ENCODE results near the gene MSX2. TPM values are rescaled to one million over a fixed set of nuclear protein-coding genes. Genes with fewer than 3 reads are reported as not detected.

The MSX2 gene
- total and polyA plus RNA-seq, 2 experiments from 2014 or later = 0.17 to 0.47 TPM

DNA sequence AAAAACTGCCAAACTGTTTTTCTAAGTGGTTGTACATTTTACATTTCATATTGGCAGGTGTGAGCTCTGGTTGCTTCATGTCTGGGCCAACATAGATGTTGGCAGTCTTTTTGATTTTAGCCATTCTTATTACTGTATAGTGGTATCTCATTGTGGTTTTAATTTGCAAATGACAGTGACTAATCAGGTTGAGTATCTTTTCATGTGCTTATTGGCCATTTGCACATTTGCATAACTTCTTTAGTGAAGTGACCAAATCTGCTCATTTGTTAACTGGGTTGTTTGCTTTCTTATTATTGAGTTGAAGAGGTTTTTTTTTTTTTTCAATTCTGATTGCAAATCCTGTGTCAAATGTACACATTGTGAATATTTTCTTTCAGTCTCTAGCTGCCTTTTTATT lies 36.9 kb upstream of the MSX2 start:
- Mint-ChIP-seq H3K4me1 (peaks cover 22% of the 10 kb centered on the region), H3K4me3 (no peak overlapping the region), H3K9me3 (no peaks in the 10 kb centered on the region), H3K27ac (no peak overlapping the region), H3K36me3 (ENCODE audit: low read depth) (no peaks in the 10 kb centered on the region), H3K27me3 (ENCODE audit: insufficient read depth, low read depth, poor library complexity) (peaks cover 42% of the 10 kb centered on the region)
- no peaks in the 10 kb centered on the region for H4K20me1 ChIP-seq (replicated peaks; ENCODE audit: insufficient read depth)
- H2AFZ ChIP-seq = no peak overlapping the region
- TF ChIP-seq ZNF331 (CRISPR knock-in tag; IDR thresholded peaks at IDR 0.05; ENCODE audit: low read depth) = no peak
- peak; percentile 55 for TF ChIP-seq NANOG (IDR thresholded peaks at IDR 0.05; ENCODE audit: borderline replicate concordance)
- no peaks in the 10 kb centered on the region for H3K36me3 ChIP-seq (ENCODE audit: insufficient read depth)
- 0 out of 2 replicates have a peak, but pooled peaks cover 5% of the 10 kb centered on the region for H3F3A ChIP-seq (replicated peaks; ENCODE audit: low read depth)
- ATAC-seq = no peak
- peaks cover 30% of the 10 kb centered on the region for H3K4me1 ChIP-seq (ENCODE audit: insufficient read depth)
- no peaks in the 10 kb centered on the region for H3K9me2 ChIP-seq (ENCODE audit: insufficient read depth)
- peak overlapping the region; percentile 78 for H3K4me2 ChIP-seq
- DNase-seq (ENCODE audit: low spot score) = no peak
- peaks cover 46% of the 10 kb centered on the region for H3K27me3 ChIP-seq (ENCODE audit: insufficient read depth)
- H3K79me2 ChIP-seq (replicated peaks; ENCODE audit: insufficient read depth) = no peaks in the 10 kb centered on the region
- H3K27ac ChIP-seq (ENCODE audit: low read depth) = no peak overlapping the region
- H3K4me3 ChIP-seq = peak overlapping the region; percentile 62

DNA sequence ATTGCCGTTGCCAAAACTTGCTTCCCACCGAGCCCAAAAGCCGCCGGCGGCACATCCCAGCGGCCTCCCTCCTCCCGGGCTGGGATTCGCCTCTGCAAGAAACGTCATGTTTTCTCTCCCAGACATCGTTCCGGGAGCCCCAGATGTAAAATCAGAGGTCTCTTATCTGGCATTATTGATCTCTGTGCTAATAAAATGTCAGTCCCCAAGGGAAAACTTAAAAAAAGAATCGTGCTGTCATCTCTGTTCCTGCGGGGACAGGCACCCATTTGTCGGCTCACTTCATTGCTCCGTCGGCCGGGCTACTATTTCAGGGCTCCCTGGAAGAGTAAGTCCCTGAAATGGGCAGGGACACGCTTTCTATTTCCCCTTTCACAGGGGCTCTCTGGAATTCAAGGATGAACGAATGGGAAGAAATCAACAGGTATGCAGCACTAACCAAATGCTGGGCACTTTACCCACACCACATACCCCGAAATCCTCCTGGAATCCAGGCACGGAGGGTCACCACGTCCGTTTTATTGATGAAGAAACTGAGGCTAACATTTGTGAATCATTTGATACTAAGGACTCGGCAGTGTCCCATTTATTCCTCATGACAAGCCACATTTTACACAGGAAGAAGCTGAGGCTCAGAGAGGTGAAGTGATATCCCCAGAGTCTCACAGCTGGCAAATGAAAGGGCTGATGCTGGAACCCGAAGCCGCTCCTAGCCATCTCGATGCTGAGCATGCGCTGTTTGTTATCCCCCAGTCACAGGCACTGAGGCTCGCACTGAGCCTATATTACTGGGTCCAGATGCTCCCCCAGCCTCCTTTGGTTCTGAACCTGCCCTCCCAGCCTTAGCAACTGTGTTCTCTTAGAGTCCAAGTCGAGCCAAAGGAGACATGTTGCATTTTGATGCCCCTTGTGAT lies 35.7 kb upstream of the MSX2 start:
- ATAC-seq (peak; percentile 46), DNase-seq (ENCODE audit: low spot score) (peak; percentile 68)
- Mint-ChIP-seq H3K36me3 (ENCODE audit: low read depth) (no peaks in the 10 kb centered on the region), H3K9me3 (no peaks in the 10 kb centered on the region), H3K27me3 (ENCODE audit: insufficient read depth, low read depth, poor library complexity) (peaks cover 46% of the 10 kb centered on the region), H3K4me1 (peaks cover 34% of the 10 kb centered on the region), H3K27ac (no peak overlapping the region), H3K4me3 (peak overlapping the region; percentile 69)
- Histone ChIP-seq H3K9me2 (ENCODE audit: insufficient read depth) (no peaks in the 10 kb centered on the region), H3K36me3 (ENCODE audit: insufficient read depth) (no peaks in the 10 kb centered on the region), H3K4me2 (peak overlapping the region; percentile 78), H3K79me2 (replicated peaks; ENCODE audit: insufficient read depth) (no peaks in the 10 kb centered on the region), H3F3A (replicated peaks; ENCODE audit: low read depth) (0 out of 2 replicates have a peak, but pooled peaks cover 9% of the 10 kb centered on the region), H4K20me1 (replicated peaks; ENCODE audit: insufficient read depth) (no peaks in the 10 kb centered on the region), H3K4me1 (ENCODE audit: insufficient read depth) (peaks cover 36% of the 10 kb centered on the region), H2AFZ (peak overlapping the region; percentile 88), H3K27me3 (ENCODE audit: insufficient read depth) (peaks cover 55% of the 10 kb centered on the region), H3K27ac (ENCODE audit: low read depth) (no peak overlapping the region), H3K4me3 (peak overlapping the region; percentile 62)
- TF ChIP-seq JUNB (IDR thresholded peaks at IDR 0.05; ENCODE audit: unreplicated experiment) = no peak
- TF ChIP-seq, protein P1, sequence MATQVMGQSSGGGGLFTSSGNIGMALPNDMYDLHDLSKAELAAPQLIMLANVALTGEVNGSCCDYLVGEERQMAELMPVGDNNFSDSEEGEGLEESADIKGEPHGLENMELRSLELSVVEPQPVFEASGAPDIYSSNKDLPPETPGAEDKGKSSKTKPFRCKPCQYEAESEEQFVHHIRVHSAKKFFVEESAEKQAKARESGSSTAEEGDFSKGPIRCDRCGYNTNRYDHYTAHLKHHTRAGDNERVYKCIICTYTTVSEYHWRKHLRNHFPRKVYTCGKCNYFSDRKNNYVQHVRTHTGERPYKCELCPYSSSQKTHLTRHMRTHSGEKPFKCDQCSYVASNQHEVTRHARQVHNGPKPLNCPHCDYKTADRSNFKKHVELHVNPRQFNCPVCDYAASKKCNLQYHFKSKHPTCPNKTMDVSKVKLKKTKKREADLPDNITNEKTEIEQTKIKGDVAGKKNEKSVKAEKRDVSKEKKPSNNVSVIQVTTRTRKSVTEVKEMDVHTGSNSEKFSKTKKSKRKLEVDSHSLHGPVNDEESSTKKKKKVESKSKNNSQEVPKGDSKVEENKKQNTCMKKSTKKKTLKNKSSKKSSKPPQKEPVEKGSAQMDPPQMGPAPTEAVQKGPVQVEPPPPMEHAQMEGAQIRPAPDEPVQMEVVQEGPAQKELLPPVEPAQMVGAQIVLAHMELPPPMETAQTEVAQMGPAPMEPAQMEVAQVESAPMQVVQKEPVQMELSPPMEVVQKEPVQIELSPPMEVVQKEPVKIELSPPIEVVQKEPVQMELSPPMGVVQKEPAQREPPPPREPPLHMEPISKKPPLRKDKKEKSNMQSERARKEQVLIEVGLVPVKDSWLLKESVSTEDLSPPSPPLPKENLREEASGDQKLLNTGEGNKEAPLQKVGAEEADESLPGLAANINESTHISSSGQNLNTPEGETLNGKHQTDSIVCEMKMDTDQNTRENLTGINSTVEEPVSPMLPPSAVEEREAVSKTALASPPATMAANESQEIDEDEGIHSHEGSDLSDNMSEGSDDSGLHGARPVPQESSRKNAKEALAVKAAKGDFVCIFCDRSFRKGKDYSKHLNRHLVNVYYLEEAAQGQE (IDR thresholded peaks at IDR 0.05; ENCODE audit: unreplicated experiment) = no peak

DNA sequence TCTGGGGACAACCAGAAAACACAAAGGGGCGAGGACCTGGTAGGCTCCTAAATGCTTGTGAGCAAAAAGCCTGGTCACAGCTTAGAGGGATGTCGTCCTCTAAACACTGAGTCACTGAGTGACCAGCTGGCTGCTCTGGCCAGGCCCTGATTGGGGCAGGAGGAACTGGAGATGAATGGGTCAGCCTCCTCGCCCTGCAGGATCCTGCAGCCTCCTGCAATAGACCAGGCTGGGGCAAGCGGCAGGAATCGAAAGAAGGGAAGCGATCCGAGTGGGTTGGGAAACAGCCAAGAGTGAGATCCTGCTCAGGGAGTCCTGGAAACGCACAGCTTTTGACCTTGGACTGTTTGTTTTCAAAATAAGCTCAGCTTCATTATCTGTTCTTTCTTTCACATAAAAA lies 34.1 kb upstream of the MSX2 start:
- peak; percentile 49 for DNase-seq (ENCODE audit: low spot score)
- Histone ChIP-seq H3K36me3 (ENCODE audit: insufficient read depth) (no peaks in the 10 kb centered on the region), H3K27me3 (ENCODE audit: insufficient read depth) (peaks cover 70% of the 10 kb centered on the region), H3K4me3 (no peak overlapping the region), H4K20me1 (replicated peaks; ENCODE audit: insufficient read depth) (no peaks in the 10 kb centered on the region), H2AFZ (0 out of 2 replicates have a peak overlapping the region, but pooled peaks have one; percentile 15), H3K9me2 (ENCODE audit: insufficient read depth) (no peaks in the 10 kb centered on the region), H3K79me2 (replicated peaks; ENCODE audit: insufficient read depth) (no peaks in the 10 kb centered on the region), H3K4me1 (ENCODE audit: insufficient read depth) (peaks cover 46% of the 10 kb centered on the region), H3K4me2 (no peak overlapping the region; the same call in 1 of the 2 replicates), H3K27ac (ENCODE audit: low read depth) (no peak overlapping the region), H3F3A (replicated peaks; ENCODE audit: low read depth) (0 out of 2 replicates have a peak, but pooled peaks cover 15% of the 10 kb centered on the region)
- no peaks in the 10 kb centered on the region for H3K36me3 Mint-ChIP-seq (ENCODE audit: low read depth)
- H3K27me3 Mint-ChIP-seq (ENCODE audit: insufficient read depth, low read depth, poor library complexity) = peaks cover 59% of the 10 kb centered on the region
- no peak overlapping the region for H3K27ac Mint-ChIP-seq
- H3K4me1 Mint-ChIP-seq = peaks cover 46% of the 10 kb centered on the region
- ATAC-seq = no peak; the same call in 2 of the 3 replicates
- no peak overlapping the region for H3K4me3 Mint-ChIP-seq
- no peaks in the 10 kb centered on the region for H3K9me3 Mint-ChIP-seq
- TF ChIP-seq, protein P1 (IDR thresholded peaks at IDR 0.05; ENCODE audit: unreplicated experiment) = no peak
- TF ChIP-seq, protein P2, sequence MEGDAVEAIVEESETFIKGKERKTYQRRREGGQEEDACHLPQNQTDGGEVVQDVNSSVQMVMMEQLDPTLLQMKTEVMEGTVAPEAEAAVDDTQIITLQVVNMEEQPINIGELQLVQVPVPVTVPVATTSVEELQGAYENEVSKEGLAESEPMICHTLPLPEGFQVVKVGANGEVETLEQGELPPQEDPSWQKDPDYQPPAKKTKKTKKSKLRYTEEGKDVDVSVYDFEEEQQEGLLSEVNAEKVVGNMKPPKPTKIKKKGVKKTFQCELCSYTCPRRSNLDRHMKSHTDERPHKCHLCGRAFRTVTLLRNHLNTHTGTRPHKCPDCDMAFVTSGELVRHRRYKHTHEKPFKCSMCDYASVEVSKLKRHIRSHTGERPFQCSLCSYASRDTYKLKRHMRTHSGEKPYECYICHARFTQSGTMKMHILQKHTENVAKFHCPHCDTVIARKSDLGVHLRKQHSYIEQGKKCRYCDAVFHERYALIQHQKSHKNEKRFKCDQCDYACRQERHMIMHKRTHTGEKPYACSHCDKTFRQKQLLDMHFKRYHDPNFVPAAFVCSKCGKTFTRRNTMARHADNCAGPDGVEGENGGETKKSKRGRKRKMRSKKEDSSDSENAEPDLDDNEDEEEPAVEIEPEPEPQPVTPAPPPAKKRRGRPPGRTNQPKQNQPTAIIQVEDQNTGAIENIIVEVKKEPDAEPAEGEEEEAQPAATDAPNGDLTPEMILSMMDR (conservative IDR thresholded peaks at IDR 0.05; ENCODE audit: low read depth in 2 of 2) = no peak
- TF ChIP-seq ZNF331 (CRISPR knock-in tag; IDR thresholded peaks at IDR 0.05; ENCODE audit: low read depth) = no peak
